Activated CD4-positive, alpha-beta T cell treated with anti-CD3 and anti-CD28 coated beads for 48 hours (primary cell): Measurements from ENCODE around the gene GNAI2.
"Not testable (repeated sequence)": the region's sequence is repeated elsewhere in the genome, so short reads cannot be mapped to it uniquely, and the experiment has no call there.

Experiments used
- DNase-seq: peaks from one replicate; pipeline ENCODE4 v3.0.0-alpha.2; 2020

GNAI2 gene

GRCh38 chr3:50228184-50228763 is 7.7 kb upstream of the GNAI2 start:
- DNase-seq = not testable (repeated sequence)

GRCh38 chr3:50229490-50229889 is 6.5 kb upstream of the GNAI2 start:
- no peak for DNase-seq

DNA sequence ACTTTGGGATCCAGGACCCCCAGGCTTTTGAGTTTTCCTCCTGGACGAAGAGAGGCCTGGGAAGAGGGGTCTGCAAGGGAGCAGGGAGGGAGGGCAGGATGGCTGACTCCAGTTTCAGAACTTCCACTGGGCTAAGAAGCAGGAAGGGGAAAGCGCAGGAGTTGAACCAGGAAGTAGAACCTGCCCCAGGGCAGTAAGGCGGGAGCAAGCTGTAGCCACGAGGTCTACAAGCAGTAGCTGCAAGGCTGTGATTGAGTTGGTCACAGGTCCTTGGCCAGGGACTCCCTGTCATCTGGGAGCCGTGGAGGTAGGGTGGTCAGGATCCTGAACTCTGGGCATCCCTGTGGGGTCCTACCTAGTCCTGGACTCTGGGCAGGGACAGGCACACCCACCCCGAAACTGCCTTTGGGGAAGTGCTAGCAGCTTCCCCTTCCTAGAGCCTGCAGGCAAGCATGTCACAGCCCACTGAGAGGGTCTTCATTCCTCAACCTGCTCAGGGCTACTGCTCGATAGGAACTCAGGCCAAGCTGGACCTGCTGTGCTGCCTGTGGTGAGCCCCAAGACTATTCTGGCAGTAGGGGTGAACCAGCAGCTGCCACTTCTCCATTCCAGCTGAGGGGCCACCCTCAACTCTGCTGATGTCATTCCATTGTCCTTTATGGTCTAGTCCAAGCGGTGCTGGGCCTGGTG is 5.8 kb upstream of the GNAI2 start:
- no peak for DNase-seq

GRCh38 chr3:50230794-50231125 is 5.2 kb upstream of the GNAI2 start:
- DNase-seq = no peak

DNA sequence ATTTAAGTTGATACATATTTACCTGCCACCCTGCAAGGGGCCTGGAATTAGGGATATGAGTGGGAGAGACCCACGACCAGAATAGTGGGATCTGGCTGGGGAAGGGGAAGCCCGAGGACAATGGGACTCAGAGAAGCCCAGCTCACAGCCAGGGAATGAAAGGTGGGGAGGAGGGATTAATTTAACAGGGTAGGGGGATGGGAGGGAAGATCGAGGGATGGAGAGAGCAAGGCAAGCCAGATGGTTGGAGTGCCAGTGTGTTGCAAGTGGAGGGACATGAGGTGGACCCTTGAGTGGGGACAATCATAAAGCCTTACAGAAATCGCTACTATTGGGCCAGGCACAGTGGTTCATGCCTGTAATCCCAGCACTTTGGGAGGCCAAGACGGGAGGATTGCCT is 4.4 kb upstream of the GNAI2 start:
- DNase-seq = no peak

DNA sequence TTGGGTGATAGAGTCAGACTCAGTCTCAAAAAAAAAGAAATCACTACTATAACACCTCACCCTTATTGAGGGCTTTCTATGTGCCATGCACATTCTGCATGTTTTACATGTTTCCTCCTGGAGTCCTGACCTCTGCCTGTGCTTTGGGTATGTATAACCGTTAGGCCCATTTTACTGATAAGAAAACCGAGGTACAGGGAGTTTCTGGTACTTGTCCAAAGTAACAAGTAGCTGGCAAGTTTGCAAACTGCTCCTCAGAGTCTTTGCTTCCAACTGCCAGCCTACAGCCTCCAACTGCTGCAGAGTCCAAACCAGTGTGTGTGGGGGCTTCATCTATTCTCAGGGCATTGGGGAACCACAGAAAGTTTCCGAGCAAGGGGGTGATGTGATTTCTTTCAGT is 3.7 kb upstream of the GNAI2 start:
- DNase-seq = no peak

GRCh38 chr3:50233176-50233575 is 2.8 kb upstream of the GNAI2 start:
- DNase-seq = no peak

DNA sequence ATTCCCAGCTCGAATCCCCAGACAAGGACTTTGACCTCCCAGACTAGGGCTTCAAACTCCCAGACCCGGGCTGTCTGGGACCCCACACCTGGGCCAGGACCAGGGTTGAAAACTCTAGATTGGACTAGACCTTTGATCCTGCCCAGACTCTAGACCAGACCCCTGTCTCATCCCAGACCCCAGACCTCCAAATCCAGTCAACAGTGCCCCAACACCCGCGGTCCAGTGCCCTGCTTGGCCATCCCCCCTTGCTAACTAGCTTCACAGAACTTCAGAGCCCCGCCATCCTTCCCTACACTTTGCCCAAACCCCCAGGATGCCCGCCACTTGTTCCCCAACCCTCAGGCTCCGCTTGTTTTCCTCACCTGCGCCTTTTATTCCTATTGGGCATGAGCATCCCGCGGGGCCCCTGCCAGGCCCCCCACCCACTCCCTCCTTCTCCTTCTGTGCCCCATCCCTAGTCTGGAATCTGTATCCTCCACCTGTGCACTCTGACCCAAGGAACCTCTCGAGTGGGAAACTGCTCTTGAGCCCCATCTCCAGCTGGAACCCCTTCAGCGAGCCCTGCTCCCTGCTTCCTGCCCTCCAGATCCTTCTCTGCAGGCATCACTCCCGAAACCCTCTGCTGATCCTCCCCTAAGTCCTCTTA is 604 bp downstream of the GNAI2 start:
- no peak for DNase-seq

DNA sequence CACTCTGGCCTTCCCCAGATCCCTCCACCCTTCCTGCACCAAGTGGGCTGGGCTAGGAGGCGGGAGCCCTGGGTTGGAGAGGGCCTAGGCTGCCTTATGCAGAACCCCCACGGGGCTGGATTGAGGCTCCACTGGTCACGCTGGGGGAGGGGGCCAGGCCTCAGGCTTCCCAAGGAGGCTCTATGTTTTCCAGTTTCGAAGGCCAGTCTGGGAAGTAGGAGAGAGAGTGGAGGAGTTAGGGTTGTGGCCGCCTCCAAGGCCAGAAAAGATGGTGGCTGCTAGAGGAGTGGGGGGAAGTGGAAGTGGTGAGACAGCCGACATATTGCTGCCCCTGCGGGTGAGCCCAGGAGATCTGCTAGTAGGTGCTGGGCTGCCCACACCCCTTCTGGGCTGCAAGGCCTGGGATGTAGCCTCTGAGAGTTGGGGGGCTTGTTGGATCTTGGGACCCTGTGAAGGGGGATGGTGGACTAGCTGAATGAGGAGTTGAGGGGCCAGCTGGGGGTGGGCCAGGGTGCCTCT is 1.2 kb downstream of the GNAI2 start:
- peak; percentile 50 for DNase-seq

DNA sequence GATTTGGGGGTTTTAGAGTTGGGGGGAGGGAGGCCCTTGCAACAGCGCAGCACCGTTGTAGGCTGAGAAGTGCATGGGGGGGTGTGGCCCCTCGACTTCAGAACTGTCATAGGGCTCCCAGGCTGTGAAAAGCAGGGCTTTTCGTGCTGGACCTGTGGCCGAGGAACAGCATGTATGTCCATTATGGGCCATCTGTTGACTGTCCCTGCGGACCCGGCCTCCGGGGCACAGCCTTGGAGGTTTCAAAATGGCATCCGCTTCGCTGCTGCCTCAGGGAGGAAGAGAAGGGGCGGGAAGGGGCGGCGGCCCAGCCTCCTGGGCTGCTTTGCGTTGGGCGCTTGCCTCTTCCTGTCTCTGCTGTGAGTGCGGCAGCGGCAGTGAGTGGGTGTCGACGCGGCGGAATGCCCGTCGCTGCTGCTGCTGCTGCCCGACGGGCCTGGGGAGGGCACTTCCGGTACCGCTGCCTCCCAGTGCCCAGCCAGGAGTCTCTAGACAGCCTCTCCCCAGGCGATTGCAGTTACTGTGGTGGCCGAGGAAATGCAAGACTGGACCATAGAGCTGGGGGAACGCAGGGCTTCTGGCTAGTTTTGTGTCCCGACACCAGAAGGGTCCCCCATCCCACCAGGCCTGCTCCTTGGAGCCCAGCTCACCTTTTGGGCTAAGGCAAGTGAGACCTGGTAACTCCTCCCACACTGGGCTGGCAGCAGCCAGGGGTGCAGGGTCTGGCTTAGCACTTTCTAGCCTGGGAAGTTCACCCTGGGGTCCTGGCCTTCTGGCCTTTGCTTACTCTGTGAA is 1.9 kb downstream of the GNAI2 start:
- peak; percentile 93 for DNase-seq

DNA sequence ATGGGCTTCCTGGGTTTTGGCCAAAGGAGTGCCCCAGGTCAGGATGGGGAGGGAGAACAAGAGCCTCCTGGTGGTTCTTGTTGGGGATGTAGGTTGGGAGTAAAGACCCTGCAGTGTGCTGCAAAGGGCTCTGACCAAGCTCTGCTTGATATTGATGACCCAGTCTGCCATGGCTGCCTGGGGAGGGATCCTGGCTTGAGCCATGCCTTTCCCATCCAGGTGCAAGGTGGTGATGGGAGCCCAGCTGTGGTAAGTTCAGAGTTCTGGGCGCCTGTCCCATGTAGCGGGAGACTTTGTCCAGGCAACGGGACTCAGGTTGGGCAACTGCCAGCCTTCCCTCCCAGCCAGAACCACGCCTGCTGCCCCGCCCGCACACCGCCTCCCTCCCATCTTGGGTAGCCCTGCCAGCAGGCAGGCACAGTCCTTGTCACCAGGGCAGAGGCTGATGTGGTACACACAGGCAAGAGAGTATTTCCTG is 2.6 kb downstream of the GNAI2 start:
- DNase-seq = no peak

DNA sequence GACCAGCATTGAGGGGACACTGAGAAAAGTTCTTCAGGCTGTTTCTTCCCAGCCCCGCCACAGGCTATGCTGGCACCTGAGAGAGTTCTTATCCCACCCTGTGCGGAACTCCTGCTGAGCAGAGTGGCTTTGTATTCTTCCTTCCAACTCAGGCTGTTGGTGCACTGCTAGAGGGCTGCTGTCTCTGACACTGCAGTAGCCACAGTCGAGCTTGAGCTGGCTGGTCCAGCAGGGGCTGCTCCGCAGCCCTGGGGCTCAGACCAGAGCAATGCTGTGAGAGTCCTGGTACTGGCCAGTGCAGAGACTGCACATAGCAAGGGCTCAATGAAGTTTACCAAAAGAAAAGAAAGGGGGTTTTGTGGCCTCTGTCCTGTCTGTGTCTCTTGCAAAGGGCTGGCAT is 3.6 kb downstream of the GNAI2 start:
- no peak for DNase-seq

- DNase-seq = no peak
Measured at GRCh38 chr3:50241163-50241562, 5.2 kb downstream of the GNAI2 start.

- DNase-seq = no peak
Measured at GRCh38 chr3:50241713-50242380, 5.8 kb downstream of the GNAI2 start.

DNA sequence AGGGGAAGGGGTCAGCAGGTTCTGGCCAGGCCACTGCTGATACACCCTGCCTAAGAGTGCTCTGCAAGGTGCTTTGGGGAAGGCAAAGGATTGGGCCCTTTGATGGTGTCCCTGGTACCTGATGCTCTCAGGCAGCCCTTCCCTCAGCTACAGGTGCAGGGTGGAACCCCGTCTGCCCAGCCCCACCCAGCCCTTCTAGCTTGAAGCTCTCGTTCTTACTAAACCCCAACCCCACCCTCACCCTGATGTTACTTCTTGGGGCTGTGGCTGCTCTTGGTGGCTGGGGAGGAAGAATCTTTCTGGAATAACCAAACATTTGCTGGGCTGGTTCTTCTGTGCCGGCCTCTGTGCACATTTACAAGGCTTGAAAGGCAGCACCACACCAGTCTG is 6.4 kb downstream of the GNAI2 start:
- DNase-seq = no peak

DNA sequence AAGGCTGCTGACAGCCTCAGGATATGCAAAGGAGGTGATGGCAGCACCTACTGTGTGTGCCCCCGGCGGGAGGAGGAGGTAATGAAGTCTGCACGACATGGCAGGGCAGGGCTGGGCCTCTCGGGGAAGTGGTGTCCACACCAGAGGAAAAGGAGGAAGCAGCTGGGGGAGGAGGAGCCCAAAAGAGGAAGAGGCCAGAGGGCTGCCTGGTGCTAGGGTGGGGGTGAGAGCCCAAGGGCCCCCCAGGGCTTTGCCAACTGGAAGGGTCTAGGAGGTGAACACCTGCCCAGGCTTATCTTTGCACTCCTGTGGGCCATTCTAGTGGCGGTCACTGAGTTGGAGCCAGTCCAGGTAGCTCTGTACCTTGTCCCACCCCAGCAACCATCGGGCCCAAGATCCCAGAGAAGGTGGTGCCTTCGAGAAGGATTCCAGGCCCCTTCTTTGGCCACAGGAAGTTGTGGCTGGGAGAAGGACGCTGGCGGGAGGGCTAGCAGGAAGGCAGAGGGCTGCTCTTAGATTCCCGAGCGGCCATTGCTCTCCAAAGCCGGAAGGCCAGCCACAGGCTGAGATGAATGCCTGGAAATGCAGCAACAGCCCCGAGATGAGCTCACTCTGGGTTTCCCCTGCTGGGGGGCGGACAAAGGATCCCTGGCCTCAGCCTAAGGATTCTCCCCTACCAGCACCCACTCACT is 7.0 kb downstream of the GNAI2 start:
- DNase-seq = peak; percentile 63

DNA sequence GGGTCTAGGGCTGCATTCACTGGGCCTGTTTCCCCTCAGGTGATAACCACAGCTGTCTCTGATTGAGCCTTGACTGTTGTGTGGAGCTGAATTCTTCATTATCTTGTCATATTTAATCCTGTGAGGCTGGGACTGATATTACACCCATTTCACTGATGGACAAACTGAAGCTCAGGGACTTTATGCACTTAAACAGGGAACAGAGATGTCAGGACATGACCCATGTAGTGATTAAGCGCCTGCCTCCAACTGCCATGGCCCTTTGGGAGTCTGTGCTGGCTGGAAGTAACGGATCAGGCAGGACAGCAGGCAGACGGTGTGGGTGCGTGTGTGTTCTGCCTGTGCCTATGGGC is 7.5 kb downstream of the GNAI2 start:
- DNase-seq = no peak

- not testable (repeated sequence) for DNase-seq
Measured at GRCh38 chr3:50244813-50245212, 8.8 kb downstream of the GNAI2 start.

GRCh38 chr3:50245251-50245745 is 9.3 kb downstream of the GNAI2 start:
- DNase-seq = no peak

- peak; percentile 97 for DNase-seq
Measured at GRCh38 chr3:50245831-50246516, 10.0 kb downstream of the GNAI2 start.

GRCh38 chr3:50246517-50246954 is 10.5 kb downstream of the GNAI2 start:
- peak; percentile 92 for DNase-seq
